Activated CD8-positive, alpha-beta T cell treated with anti-CD3 and anti-CD28 coated beads for 36 hours (primary cell): ENCODE measurements around the gene SPATA24. TPM values are rescaled to one million over a fixed set of nuclear protein-coding genes. Genes with fewer than 3 reads are reported as not detected.
A peak's percentile ranks its signal among the peaks of the same experiment; 100 is the strongest.
"Not testable (repeated sequence)": the region's sequence is repeated elsewhere in the genome, so short reads cannot be mapped to it uniquely, and the experiment has no call there.

Source experiments
- ATAC-seq: fragments of 200-7000 bp; cut with Tn5 transposase; one replicate; pipeline ENCODE4 v1.10.0; 2021; ENCODE audit warnings: mild to moderate bottlenecking, moderate library complexity
- CTCF ChIA-PET: fragments of 350-600 bp; sonication (Branson Sonifier 250); formaldehyde crosslinking; loops from one replicate; lab custom pipeline; 2021; ENCODE audit warnings: antibody characterized with exemption; lab: Charles Lee
- POLR2A ChIA-PET: fragments of 350-600 bp; sonication (Branson Sonifier 250); formaldehyde crosslinking; loops from one replicate; lab custom pipeline; 2021; ENCODE audit warnings: antibody characterized with exemption; lab: Charles Lee
- DNase-seq: peaks from one replicate; pipeline ENCODE4 v3.0.0-alpha.2; 2020
- H3K27ac Mint-ChIP-seq: one replicate; pipeline ENCODE4 v1.8.0; 2021; ENCODE audit warnings: mild to moderate bottlenecking, mixed read lengths
- H3K27me3 Mint-ChIP-seq: one replicate; pipeline ENCODE4 v1.8.0; 2021; ENCODE audit warnings: mixed read lengths
- H3K36me3 Mint-ChIP-seq: one replicate; pipeline ENCODE4 v1.8.0; 2021; ENCODE audit warnings: low read depth, mixed read lengths
- H3K4me1 Mint-ChIP-seq: one replicate; pipeline ENCODE4 v1.8.0; 2021; ENCODE audit warnings: low read depth, mixed read lengths
- H3K4me3 Mint-ChIP-seq: one replicate; pipeline ENCODE4 v1.8.0; 2021; ENCODE audit warnings: mild to moderate bottlenecking, moderate library complexity, mixed read lengths
- H3K9me3 Mint-ChIP-seq: one replicate; pipeline ENCODE4 v1.8.0; 2021; ENCODE audit warnings: mixed read lengths
- CTCF ChIP-seq: fragments of 200-600 bp; IDR thresholded peaks from one replicate; pipeline ENCODE4 v1.8.0; 2022; ENCODE audit warnings: antibody characterized with exemption, mild to moderate bottlenecking
- intact Hi-C: fragments of 100-400 bp; cut with micrococcal nuclease; formaldehyde crosslinking; loops from one replicate; pipeline ENCODE4 v1.10.0; 2022
- total RNA-seq, 2 experiments: library from RNA; stranded (reverse); gene quantifications; one replicate each; pipeline ENCODE4 v1.2.3, GENCODE V29; 2021

SPATA24 gene
- total RNA-seq, 2 experiments from 2014 or later: 4.3 to 4.4 TPM

GRCh38 chr5:139388198-139388821, 15.6 kb downstream of the SPATA24 start:
- Mint-ChIP-seq H3K27me3 (no peaks in the 10 kb centered on the region), H3K4me1 (peaks cover 65% of the 10 kb centered on the region), H3K4me3 (peak overlapping the region; percentile 45), H3K36me3 (peaks cover 17% of the 10 kb centered on the region), H3K27ac (peak overlapping the region; percentile 2), H3K9me3 (no peaks in the 10 kb centered on the region)
- intact Hi-C loops: no loop called here
- TF ChIP-seq CTCF: no peak
- ChIA-PET POLR2A (interaction anchor here (0.5 to 6.3 kb wide), 3 partner anchors 15 to 53 kb away, joined by 3 to 49 read pairs (median 3); partner anchors contain the start of gene PAIP2), CTCF (interaction anchor here (1.4 to 2.2 kb wide), 2 partner anchors 14 to 121 kb away, joined by 3 to 8 read pairs; no protein-coding TSS in a partner anchor)
- no peak for DNase-seq
- no peak for ATAC-seq

- peak overlapping the region; percentile 2 for H3K27ac Mint-ChIP-seq
- H3K36me3 Mint-ChIP-seq: peaks cover 14% of the 10 kb centered on the region
- intact Hi-C loops: no loop called here
- H3K9me3 Mint-ChIP-seq: no peaks in the 10 kb centered on the region
- H3K4me1 Mint-ChIP-seq: peaks cover 65% of the 10 kb centered on the region
- ChIA-PET POLR2A (interaction anchor here (0.5 to 6.3 kb wide), 3 partner anchors 15 to 53 kb away, joined by 3 to 49 read pairs (median 3); partner anchors contain the start of gene PAIP2), CTCF (interaction anchor here (0.7 to 2.2 kb wide), 5 partner anchors 14 to 121 kb away, joined by 3 to 8 read pairs (median 4); no protein-coding TSS in a partner anchor)
- DNase-seq: no peak
- peak overlapping the region; percentile 45 for H3K4me3 Mint-ChIP-seq
- no peak for ATAC-seq
- H3K27me3 Mint-ChIP-seq: no peaks in the 10 kb centered on the region
- no peak for TF ChIP-seq CTCF
Observed at GRCh38 chr5:139387611-139388197, 16.2 kb downstream of the SPATA24 start.

GRCh38 chr5:139386956-139387355, 16.9 kb downstream of the SPATA24 start:
- H3K27ac Mint-ChIP-seq, ATAC-seq, intact Hi-C loops, H3K9me3 Mint-ChIP-seq, H3K4me3 Mint-ChIP-seq, H3K27me3 Mint-ChIP-seq, DNase-seq: not testable (repeated sequence)
- peaks cover 65% of the 10 kb centered on the region for H3K4me1 Mint-ChIP-seq
- ChIA-PET POLR2A (interaction anchor here (1.7 to 6.3 kb wide), 2 partner anchors 41 to 46 kb away, joined by 4 to 49 read pairs; partner anchors contain the start of gene PAIP2), CTCF (interaction anchor here (0.7 to 1.8 kb wide), 4 partner anchors 13 to 40 kb away, joined by 3 to 6 read pairs (median 4); no protein-coding TSS in a partner anchor)
- H3K36me3 Mint-ChIP-seq: peaks cover 14% of the 10 kb centered on the region

- Mint-ChIP-seq H3K27me3 (no peaks in the 10 kb centered on the region), H3K4me1 (peaks cover 57% of the 10 kb centered on the region), H3K36me3 (peaks cover 7% of the 10 kb centered on the region), H3K9me3 (no peaks in the 10 kb centered on the region), H3K4me3 (no peak overlapping the region), H3K27ac (no peak overlapping the region)
- no peak for TF ChIP-seq CTCF
- DNase-seq (no peak), ATAC-seq (no peak)
- CTCF ChIA-PET: interaction anchor here (1.0 to 1.8 kb wide), 3 partner anchors 12 to 17 kb away, joined by 3 to 6 read pairs (median 4); no protein-coding TSS in a partner anchor
- POLR2A ChIA-PET: interaction anchor here (1.7 to 6.3 kb wide), 2 partner anchors 40 to 45 kb away, joined by 4 to 49 read pairs; partner anchors contain the start of gene PAIP2
- intact Hi-C loops: no loop called here
Observed at GRCh38 chr5:139386050-139386438, 17.8 kb downstream of the SPATA24 start.
